Vagina (tissue), 2 donors: ENCODE results near the gene KCNN3.

Experiments used
- POLR2A ChIP-seq, 2 donors: fragments of 450-650 bp; IDR thresholded peaks; one replicate each; pipeline ENCODE4 v1.6.1; 2017; ENCODE audit warnings: antibody characterized with exemption in 2 of 2, mild to moderate bottlenecking in 2 of 2, moderate library complexity in 2 of 2
- POLR2AphosphoS5 ChIP-seq, 2 donors: sonication (generic); formaldehyde crosslinking; IDR thresholded peaks; one replicate each; pipeline ENCODE4 v1.9.0; 2017; ENCODE audit warnings: antibody characterized with exemption in 2 of 2, mild to moderate bottlenecking in 2 of 2, low read depth in 1 of 2; ENCODE audit not compliant: insufficient read depth in 1 of 2
- TF ChIP-seq, protein P1 (sequence below), 3 experiments: fragments of 450-650 bp in 2 of 3; fragments of 200-600 bp in 1 of 3; sonication (generic) in 1 of 3; IDR thresholded peaks; one replicate each; pipeline ENCODE4 v1.5.1; 2017 to 2019; ENCODE audit warnings: antibody characterized with exemption in 3 of 3, mild to moderate bottlenecking in 2 of 3, moderate library complexity in 2 of 3

- TF ChIP-seq, protein P1, sequence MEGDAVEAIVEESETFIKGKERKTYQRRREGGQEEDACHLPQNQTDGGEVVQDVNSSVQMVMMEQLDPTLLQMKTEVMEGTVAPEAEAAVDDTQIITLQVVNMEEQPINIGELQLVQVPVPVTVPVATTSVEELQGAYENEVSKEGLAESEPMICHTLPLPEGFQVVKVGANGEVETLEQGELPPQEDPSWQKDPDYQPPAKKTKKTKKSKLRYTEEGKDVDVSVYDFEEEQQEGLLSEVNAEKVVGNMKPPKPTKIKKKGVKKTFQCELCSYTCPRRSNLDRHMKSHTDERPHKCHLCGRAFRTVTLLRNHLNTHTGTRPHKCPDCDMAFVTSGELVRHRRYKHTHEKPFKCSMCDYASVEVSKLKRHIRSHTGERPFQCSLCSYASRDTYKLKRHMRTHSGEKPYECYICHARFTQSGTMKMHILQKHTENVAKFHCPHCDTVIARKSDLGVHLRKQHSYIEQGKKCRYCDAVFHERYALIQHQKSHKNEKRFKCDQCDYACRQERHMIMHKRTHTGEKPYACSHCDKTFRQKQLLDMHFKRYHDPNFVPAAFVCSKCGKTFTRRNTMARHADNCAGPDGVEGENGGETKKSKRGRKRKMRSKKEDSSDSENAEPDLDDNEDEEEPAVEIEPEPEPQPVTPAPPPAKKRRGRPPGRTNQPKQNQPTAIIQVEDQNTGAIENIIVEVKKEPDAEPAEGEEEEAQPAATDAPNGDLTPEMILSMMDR (IDR thresholded peaks at IDR 0.05): peak; percentile 39 to 50 (median 39)
- TF ChIP-seq POLR2A (IDR thresholded peaks at IDR 0.05): no peak
- TF ChIP-seq POLR2AphosphoS5 (IDR thresholded peaks at IDR 0.05; ENCODE audit: insufficient read depth in 1 of 2, low read depth in 1 of 2): no peak
These were observed 109.6 kb downstream of the KCNN3 start for GRCh38 chr1:154760469-154760933.
